GM12801 (cell line): ENCODE measurements around the gene RBMXL2.

Experiments used
- CTCF ChIP-seq: IDR thresholded peaks from one replicate; pipeline ENCODE4 v1.5.1; 2011; ENCODE audit warnings: control low read depth; ENCODE audit not compliant: insufficient read length; ENCODE audit errors: extremely low read depth

The RBMXL2 gene

GRCh38 chr11:7088921-7089320 is at the start of gene RBMXL2:
Gene RBMXL2 (plus strand): TSS chr11:7088998. CDS start chr11:7089121, 123 bp downstream.
- TF ChIP-seq CTCF, result no peak

GRCh38 chr11:7046474-7047175 is 42.2 kb upstream of the RBMXL2 start:
- TF ChIP-seq CTCF, result no peak

- no peak for TF ChIP-seq CTCF
Observed at GRCh38 chr11:7050191-7050590, 38.6 kb upstream of the RBMXL2 start.

GRCh38 chr11:7056828-7057513 is 31.8 kb upstream of the RBMXL2 start:
- no peak for TF ChIP-seq CTCF

GRCh38 chr11:7057641-7058040 is 31.2 kb upstream of the RBMXL2 start:
- TF ChIP-seq CTCF, result no peak

- TF ChIP-seq CTCF, result no peak
Observed at GRCh38 chr11:7060868-7061267, 27.9 kb upstream of the RBMXL2 start.

GRCh38 chr11:7062534-7062933 is 26.3 kb upstream of the RBMXL2 start:
- no peak for TF ChIP-seq CTCF
